ENCODE measurements around the gene C3orf20.
"Not testable (repeated sequence)": the region's sequence is repeated elsewhere in the genome, so short reads cannot be mapped to it uniquely, and the experiment has no call there.

C3orf20 gene

DNA sequence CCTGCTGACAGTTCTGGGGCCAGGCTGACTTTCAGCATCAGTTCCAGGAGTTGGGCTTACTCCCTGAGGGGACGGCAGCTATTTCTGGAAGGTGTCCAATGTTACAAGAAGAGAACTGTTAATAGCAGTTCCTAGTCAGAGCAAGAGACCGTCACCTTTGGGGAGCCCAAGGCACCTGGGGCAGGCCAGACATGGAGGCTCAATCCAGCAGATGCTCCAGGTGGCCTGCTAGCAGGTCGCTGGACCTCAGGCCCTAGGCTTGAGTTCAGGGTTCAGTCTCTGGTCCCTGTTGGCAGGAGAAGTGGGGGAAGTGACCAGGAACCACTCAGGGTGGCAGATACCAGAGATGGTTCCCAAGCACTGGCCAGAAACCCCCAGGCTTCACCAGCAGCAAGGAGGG is 25.9 kb downstream of the C3orf20 start:
- DNase-seq (ENCODE audit: low spot score): no peak

DNA sequence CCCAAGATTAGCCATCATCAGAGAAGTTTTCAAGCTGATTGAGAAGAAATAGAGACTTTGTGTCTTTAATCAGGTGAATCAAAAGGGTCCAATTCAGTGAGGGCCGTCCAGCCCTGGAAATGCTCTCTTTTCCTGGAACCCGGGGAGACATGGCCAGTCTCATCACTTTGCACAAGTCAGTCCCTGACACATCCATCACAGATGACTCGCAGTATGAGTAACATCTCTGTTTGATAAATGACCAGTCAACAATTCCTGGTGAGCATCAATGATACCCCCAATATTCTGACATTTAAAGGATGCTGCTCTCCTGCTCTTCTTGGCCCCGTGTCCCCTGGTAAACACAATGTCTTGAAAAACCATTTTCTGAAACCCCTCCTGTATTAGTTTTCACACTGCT is 26.7 kb downstream of the C3orf20 start:
- no peak for DNase-seq (ENCODE audit: low spot score)

GRCh38 chr3:14703128-14703750 is 28.3 kb downstream of the C3orf20 start:
- no peak for DNase-seq (ENCODE audit: low spot score)

- no peak for DNase-seq (ENCODE audit: low spot score)
Observed at GRCh38 chr3:14703791-14704190, 28.9 kb downstream of the C3orf20 start.

- no peak for DNase-seq (ENCODE audit: low spot score)
Observed at GRCh38 chr3:14706096-14706495, 31.2 kb downstream of the C3orf20 start.

DNA sequence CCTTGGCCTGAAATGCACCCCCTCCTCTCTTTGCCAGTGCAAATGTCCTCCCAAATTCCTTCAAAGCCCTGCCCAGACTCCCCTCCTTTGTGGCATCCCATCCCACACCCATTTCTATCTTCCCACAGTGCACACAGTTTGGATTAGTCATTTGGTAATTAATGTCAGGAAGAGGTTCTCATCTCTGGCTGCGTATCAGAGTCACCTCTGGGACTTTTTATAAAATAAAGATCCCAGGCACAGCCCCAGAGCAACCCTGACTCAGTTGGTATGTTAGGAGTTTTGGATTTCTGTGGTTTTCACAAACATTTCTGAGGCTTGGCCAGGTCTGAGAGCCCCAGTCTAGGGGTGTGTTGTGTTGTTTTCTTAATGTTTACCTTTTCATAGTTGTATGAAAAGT is 41.6 kb downstream of the C3orf20 start:
- no peak for DNase-seq (ENCODE audit: low spot score)

- no peak for DNase-seq (ENCODE audit: low spot score)
Observed at GRCh38 chr3:14717307-14717706, 42.4 kb downstream of the C3orf20 start.

GRCh38 chr3:14718539-14718938 is 43.6 kb downstream of the C3orf20 start:
- no peak for DNase-seq (ENCODE audit: low spot score)

DNA sequence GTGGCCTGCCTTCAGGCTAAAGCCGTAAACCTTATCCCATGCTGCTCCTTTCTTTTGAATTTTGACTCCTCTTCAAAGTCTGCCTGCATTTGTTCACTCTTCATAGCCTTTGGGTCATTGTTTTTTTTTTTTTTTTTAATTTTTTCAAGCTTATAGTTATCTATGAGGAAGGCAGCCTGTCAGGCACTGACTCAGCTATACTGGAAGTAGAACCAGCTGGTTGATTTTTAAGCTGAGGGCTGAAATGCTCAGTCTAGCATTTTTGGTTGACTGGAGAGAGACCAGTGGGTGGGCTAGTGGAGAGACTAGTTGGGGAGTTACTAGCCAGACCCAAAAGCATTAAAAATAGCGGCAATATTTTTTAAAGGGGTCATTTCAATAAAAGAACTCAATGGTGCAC is 44.1 kb downstream of the C3orf20 start:
- no peak for DNase-seq (ENCODE audit: low spot score)

GRCh38 chr3:14721126-14721864 is 46.4 kb downstream of the C3orf20 start:
- no peak for DNase-seq (ENCODE audit: low spot score)

DNA sequence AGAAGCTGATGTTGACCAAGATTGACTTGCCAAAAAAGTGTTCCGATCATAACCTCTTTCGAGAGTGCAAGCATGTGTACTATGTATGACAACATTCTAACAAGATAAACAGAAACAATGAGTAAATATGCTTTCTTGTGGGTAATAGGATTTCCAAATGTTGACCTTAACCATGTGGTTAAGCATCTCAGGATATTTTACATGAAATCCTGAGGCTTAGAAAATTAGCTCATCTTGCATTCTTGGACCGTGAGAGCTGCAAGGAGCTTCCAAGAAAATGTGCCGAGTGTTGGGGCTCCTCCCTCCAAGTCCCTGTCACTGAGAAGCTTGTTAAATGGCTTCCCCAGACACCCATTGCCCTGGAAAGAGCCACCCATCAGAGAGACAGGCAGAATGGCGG is 50.1 kb downstream of the C3orf20 start:
- DNase-seq (ENCODE audit: low spot score): no peak

- no peak for DNase-seq (ENCODE audit: low spot score)
Observed at GRCh38 chr3:14725564-14726440, 50.9 kb downstream of the C3orf20 start.

DNA sequence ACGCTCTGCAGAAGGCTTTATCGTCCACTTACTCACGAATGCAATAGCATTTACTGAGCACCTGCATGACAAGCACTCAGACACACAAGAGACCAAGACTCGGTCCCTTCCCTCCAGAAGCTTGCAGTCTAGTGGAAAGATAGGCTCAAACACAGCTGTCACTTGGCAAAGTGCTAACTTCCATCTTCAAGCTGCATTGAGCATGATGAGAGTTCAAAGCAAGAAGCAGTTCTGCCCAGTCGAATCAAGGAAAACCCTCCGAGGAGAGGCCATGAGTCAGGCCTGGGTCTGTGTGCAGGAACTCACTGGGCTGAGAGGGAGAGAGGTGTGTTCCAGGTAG is 51.5 kb downstream of the C3orf20 start:
- no peak for DNase-seq (ENCODE audit: low spot score)

- DNase-seq (ENCODE audit: low spot score): no peak
Observed at GRCh38 chr3:14728113-14728512, 53.2 kb downstream of the C3orf20 start.

- DNase-seq (ENCODE audit: low spot score): no peak
Observed at GRCh38 chr3:14730703-14731382, 55.9 kb downstream of the C3orf20 start.

DNA sequence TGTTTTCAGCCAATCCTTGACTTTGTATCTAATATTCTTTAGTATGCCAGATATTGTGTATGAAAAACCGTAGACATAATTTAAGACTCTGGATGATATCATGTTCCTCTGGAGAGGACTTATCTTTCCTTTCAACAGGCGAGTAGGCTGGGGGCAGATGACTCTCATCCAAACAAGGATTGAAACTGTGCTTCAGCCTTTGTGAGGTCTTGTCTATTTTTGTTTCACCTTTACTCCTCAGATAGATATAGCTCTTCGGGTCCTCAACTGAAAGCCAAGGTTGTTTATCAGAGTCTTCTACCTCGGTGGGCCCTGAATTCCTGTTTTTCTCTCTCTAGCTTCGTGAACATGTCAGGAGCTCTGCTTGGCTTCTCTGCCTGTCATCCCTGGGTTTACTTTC is 66.0 kb downstream of the C3orf20 start:
- no peak for DNase-seq (ENCODE audit: low spot score)

DNA sequence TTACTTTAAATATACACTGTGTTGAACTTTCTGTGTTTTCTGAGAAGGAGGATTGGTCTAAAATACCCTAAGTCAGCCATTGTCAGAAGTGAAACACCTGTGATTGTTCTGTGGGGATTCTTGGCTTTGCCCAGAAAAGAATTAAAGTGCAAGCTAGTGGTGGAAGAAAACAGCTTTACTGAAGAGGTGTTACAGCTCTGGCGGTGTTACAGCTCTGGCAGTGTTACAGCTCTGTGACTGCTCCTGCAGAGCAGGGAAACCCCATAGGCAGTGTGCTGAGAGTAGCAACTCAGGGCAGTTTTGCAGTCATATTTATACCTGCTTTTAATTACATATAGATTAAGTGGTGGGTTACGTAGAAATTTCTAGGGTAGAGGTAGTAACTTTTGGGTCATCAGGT is 66.6 kb downstream of the C3orf20 start:
- DNase-seq (ENCODE audit: low spot score): no peak

DNA sequence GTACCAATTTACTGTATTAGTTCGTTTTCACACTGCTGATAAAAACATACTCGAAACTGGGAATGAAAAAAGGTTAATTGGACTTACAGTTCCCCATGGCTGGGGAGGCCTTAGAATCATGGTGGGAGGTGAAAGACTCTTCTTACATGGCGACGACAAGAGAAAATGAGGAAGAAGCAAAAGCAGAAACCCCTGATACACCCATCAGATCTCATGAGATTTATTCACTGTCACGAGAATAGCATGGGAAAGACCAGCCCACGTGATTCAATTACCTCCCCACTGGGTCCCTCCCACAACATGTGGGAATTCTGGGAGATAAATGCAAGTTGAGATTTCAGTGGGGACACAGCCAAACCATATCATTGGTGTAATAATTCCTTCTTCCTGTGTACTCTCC is 69.6 kb downstream of the C3orf20 start:
- DNase-seq (ENCODE audit: low spot score): no peak

DNA sequence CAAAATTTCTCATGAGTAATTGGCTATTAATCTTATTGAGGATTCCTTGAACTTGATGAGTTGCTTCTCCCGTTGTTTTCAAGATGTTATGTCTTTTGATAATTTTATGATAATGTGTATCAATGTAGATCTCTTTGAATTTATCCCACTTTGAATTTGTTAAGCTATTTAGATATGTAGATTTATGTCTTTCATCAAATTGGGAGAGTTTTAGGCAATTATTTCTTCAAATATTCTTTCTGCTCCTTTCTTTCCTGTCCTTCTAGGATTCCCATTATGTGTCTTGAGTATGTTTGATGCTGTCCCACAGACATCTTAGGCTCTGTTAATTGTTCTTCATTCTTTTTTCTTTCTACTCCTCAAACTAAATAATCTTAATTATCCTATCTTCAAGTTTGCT is 75.7 kb downstream of the C3orf20 start:
- no peak for DNase-seq (ENCODE audit: low spot score)

DNA sequence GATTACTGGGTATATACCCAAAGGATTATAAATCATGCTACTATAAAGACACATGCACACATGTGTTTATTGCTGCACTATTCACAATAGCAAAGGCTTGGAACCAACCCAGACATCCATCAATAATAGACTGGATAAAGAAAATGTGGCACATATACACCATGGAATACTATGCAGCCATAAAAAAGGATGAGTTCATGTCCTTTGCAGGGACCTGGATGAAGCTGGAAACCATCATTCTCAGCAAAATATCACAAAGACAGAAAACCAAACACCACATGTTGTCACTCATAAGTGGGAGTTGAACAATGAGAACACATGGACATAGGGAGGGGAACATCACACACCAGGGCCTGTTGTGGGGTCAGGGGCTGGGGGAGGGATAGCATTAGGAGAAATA is 78.0 kb downstream of the C3orf20 start:
- not testable (repeated sequence) for DNase-seq (ENCODE audit: low spot score)

GRCh38 chr3:14757153-14757700 is 82.3 kb downstream of the C3orf20 start:
- DNase-seq (ENCODE audit: low spot score): no peak

DNA sequence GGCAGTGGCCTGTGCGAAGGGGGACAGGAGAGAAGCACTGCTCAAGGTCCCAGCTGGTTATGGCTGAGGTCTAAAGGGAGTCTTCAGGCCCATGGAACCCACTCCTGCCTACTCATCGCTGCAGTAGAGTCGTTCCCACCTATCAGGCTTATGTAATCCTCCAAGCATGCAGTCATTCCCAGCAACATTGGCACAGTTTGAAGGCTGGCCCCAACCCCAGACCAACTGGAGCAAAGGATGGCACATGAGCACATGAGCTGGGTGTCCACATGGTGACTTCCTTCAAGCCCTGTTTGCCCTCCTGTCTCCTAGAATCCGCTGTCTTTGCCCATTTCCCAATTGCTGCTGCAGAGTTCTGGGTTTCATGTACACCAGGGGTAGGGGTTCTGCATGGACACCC is 83.4 kb downstream of the C3orf20 start:
- no peak for DNase-seq (ENCODE audit: low spot score)
